HuH-7 (cell line): Measurements from ENCODE around the gene BLMH.

Source experiments
- DNase-seq: peaks from one replicate; pipeline ENCODE4 v3.0.0; 2011; ENCODE audit warnings: low spot score

Gene BLMH

GRCh38 chr17:30308406-30308805 is 16.7 kb upstream of the BLMH start:
- DNase-seq = no peak

- no peak for DNase-seq
These were observed 13.0 kb upstream of the BLMH start for GRCh38 chr17:30304778-30305177.

GRCh38 chr17:30302241-30302640 is 10.5 kb upstream of the BLMH start:
- no peak for DNase-seq

- DNase-seq = no peak
These were observed 9.1 kb upstream of the BLMH start for GRCh38 chr17:30300818-30301217.

GRCh38 chr17:30299000-30299399 is 7.3 kb upstream of the BLMH start:
- DNase-seq = no peak

GRCh38 chr17:30297715-30298114 is 6.0 kb upstream of the BLMH start:
- DNase-seq = no peak

- no peak for DNase-seq
These were observed 4.8 kb upstream of the BLMH start for GRCh38 chr17:30296499-30297080.

GRCh38 chr17:30292286-30292858 is 628 bp upstream of the BLMH start:
- peak; percentile 58 for DNase-seq

- peak; percentile 63 for DNase-seq
These were observed 825 bp downstream of the BLMH start for GRCh38 chr17:30290696-30291542.

GRCh38 chr17:30290077-30290476 is 1.7 kb downstream of the BLMH start:
- DNase-seq = no peak

GRCh38 chr17:30279156-30279555 is 12.6 kb downstream of the BLMH start:
- no peak for DNase-seq

GRCh38 chr17:30278032-30278431 is 13.7 kb downstream of the BLMH start:
- no peak for DNase-seq

GRCh38 chr17:30275911-30276310 is 15.8 kb downstream of the BLMH start:
- DNase-seq = no peak

GRCh38 chr17:30274887-30275286 is 16.9 kb downstream of the BLMH start:
- no peak for DNase-seq

- no peak for DNase-seq
These were observed 18.4 kb downstream of the BLMH start for GRCh38 chr17:30273373-30273772.

- no peak for DNase-seq
These were observed 20.6 kb downstream of the BLMH start for GRCh38 chr17:30271102-30271501.

- DNase-seq = no peak
These were observed 24.1 kb downstream of the BLMH start for GRCh38 chr17:30267625-30268024.

GRCh38 chr17:30263552-30264333 is 28.0 kb downstream of the BLMH start:
- no peak for DNase-seq

- no peak for DNase-seq
These were observed 34.8 kb downstream of the BLMH start for GRCh38 chr17:30256756-30257506.

GRCh38 chr17:30254150-30254549 is 37.6 kb downstream of the BLMH start:
- DNase-seq = no peak

- no peak for DNase-seq
These were observed 38.4 kb downstream of the BLMH start for GRCh38 chr17:30253312-30253711.

GRCh38 chr17:30251931-30252330 is 39.8 kb downstream of the BLMH start:
- no peak for DNase-seq
